Esophagus squamous epithelium (tissue), 4 donors: ENCODE results near the gene MYO3B.

Experiments
- POLR2A ChIP-seq, 4 donors: fragments of 450-650 bp; IDR thresholded peaks; one replicate each; pipeline ENCODE4 v1.6.1; 2017; ENCODE audit warnings: antibody characterized with exemption in 4 of 4, mild to moderate bottlenecking in 4 of 4, moderate library complexity in 3 of 4
- TF ChIP-seq, protein P1 (sequence below), 6 experiments: fragments of 450-650 bp in 4 of 6; fragments of 200-600 bp in 2 of 6; sonication (generic) in 2 of 6; IDR thresholded peaks; one replicate each; pipeline ENCODE4 v1.5.1; 2016 to 2019; ENCODE audit warnings: antibody characterized with exemption in 6 of 6, mild to moderate bottlenecking in 4 of 6, moderate library complexity in 4 of 6

DNA sequence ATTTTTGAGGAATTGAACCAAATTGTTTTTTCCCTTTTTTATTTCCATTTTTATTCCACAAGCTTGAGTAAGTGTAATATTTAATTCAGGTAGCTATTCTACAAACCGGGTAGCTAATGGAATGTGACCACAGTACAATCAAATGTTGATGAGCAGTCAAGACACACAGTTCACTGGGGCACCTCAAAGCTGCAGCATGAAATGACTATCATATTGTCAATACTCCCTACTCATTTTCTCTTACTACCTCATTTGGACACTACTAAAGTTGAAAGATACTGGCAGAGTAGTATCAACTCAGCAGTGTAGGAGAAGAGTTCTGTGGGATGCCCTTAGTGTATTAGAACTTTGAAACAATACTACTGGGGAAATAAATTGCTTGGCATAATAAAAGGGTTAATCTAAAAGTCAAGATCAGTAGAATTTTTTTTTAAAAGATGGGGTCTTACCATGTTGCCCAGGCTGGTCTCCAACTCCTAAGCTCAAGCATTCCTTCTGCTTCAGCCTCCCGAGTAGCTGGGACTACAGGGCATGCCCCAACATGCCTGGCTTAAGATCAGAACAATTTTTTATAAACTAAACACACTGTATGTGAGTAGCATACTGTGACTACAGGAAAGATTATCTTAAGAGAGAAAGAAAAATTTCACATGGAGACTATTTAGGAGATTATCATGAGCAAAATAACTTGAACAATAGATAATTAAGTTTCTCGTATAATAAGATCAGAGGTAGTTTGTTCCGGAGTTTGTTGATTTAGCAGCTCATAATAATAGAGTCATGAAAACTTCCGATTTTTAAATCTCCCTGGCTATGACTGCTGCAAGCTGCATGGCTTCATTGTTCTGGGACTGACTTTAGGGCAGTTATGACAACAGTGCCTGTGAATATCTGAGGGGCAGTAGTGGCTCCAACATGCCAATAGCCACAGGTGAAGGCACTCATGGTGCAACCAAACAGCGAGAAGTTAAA is 43.7 kb downstream of the MYO3B start:
- TF ChIP-seq POLR2A (IDR thresholded peaks at IDR 0.05) = no peak
- TF ChIP-seq, protein P1, sequence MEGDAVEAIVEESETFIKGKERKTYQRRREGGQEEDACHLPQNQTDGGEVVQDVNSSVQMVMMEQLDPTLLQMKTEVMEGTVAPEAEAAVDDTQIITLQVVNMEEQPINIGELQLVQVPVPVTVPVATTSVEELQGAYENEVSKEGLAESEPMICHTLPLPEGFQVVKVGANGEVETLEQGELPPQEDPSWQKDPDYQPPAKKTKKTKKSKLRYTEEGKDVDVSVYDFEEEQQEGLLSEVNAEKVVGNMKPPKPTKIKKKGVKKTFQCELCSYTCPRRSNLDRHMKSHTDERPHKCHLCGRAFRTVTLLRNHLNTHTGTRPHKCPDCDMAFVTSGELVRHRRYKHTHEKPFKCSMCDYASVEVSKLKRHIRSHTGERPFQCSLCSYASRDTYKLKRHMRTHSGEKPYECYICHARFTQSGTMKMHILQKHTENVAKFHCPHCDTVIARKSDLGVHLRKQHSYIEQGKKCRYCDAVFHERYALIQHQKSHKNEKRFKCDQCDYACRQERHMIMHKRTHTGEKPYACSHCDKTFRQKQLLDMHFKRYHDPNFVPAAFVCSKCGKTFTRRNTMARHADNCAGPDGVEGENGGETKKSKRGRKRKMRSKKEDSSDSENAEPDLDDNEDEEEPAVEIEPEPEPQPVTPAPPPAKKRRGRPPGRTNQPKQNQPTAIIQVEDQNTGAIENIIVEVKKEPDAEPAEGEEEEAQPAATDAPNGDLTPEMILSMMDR (IDR thresholded peaks at IDR 0.05) = no peak
